Left ventricle myocardium inferior (tissue), 1 donor: ENCODE data around the gene DENND5A. TPM values are rescaled to one million over a fixed set of nuclear protein-coding genes. Genes with fewer than 3 reads are reported as not detected.

Experiments
- DNase-seq: peaks from one replicate; pipeline ENCODE4 v3.0.0-alpha.2; 2020
- H3K27ac ChIP-seq: fragments of 200-600 bp; replicated peaks from 2 replicates; pipeline ENCODE4 v1.8.0; 2021
- H3K27me3 ChIP-seq: fragments of 200-600 bp; 2 replicates; pipeline ENCODE4 v1.8.0; 2021; ENCODE audit warnings: low read depth
- H3K36me3 ChIP-seq: fragments of 200-600 bp; 2 replicates; pipeline ENCODE4 v1.8.0; 2021
- H3K4me1 ChIP-seq: fragments of 200-600 bp; 2 replicates; pipeline ENCODE4 v1.8.0; 2021
- H3K4me3 ChIP-seq: fragments of 200-600 bp; 2 replicates; pipeline ENCODE4 v1.8.0; 2021; ENCODE audit warnings: mild to moderate bottlenecking, moderate library complexity
- H3K9me3 ChIP-seq: fragments of 200-600 bp; replicated peaks from 2 replicates; pipeline ENCODE4 v1.8.0; 2021
- CTCF ChIP-seq: fragments of 200-600 bp; IDR thresholded peaks from 2 replicates; pipeline ENCODE4 v1.8.0; 2021; ENCODE audit warnings: antibody characterized with exemption, mild to moderate bottlenecking, borderline replicate concordance
- intact Hi-C: fragments of 100-400 bp; cut with micrococcal nuclease; formaldehyde crosslinking; loops from one replicate; pipeline ENCODE4 v1.11.0; 2022
- total RNA-seq: library from RNA; stranded (reverse); fragmentation: NEBNext Ultra II Directional; extraction: Animal tissue kit (Norgen Biotek cat#: 25700); gene quantifications from one replicate; pipeline ENCODE4 v1.2.1, GENCODE V29; 2021
- donor health status: DM: no; HTN: yes; CAD: no; lungs with severe emphysema.

Gene DENND5A
- total RNA-seq, 1 donor from 2014 or later, result 117 TPM

GRCh38 chr11:9146477-9146876 lies 118.7 kb downstream of the DENND5A start:
- intact Hi-C loops, result no loop called here
- H3K9me3 ChIP-seq, result no peaks in the 10 kb centered on the region

GRCh38 chr11:9145283-9145682 lies 119.9 kb downstream of the DENND5A start:
- Histone ChIP-seq H3K9me3 (no peaks in the 10 kb centered on the region), H3K4me1 (peaks cover 8% of the 10 kb centered on the region), H3K36me3 (peaks cover 100% of the 10 kb centered on the region), H3K27me3 (no peaks in the 10 kb centered on the region), H3K4me3 (no peak overlapping the region), H3K27ac (no peak overlapping the region)
- no peak for TF ChIP-seq CTCF
- DNase-seq, result no peak
- intact Hi-C loops, result no loop called here

More at GRCh38 chr11:9146477-9146876, 118.7 kb downstream of the DENND5A start:
- no peak for TF ChIP-seq CTCF
- Histone ChIP-seq H3K4me3 (no peak overlapping the region), H3K36me3 (peaks cover 95% of the 10 kb centered on the region), H3K27ac (no peak overlapping the region), H3K27me3 (no peaks in the 10 kb centered on the region), H3K4me1 (peaks cover 14% of the 10 kb centered on the region)
- DNase-seq, result no peak

- intact Hi-C loops, result no loop called here
- Histone ChIP-seq H3K27ac (no peak overlapping the region), H3K36me3 (peaks cover 100% of the 10 kb centered on the region), H3K9me3 (no peaks in the 10 kb centered on the region), H3K4me3 (no peak overlapping the region), H3K4me1 (peaks cover 10% of the 10 kb centered on the region), H3K27me3 (no peaks in the 10 kb centered on the region)
- no peak for DNase-seq
- TF ChIP-seq CTCF, result no peak
Observed at GRCh38 chr11:9144828-9145227, 120.3 kb downstream of the DENND5A start.

GRCh38 chr11:9143721-9144120 lies 121.4 kb downstream of the DENND5A start:
- Histone ChIP-seq H3K4me3 (no peak overlapping the region), H3K36me3 (peaks cover 100% of the 10 kb centered on the region), H3K27me3 (no peaks in the 10 kb centered on the region), H3K9me3 (no peaks in the 10 kb centered on the region), H3K27ac (no peak overlapping the region), H3K4me1 (peaks cover 21% of the 10 kb centered on the region)
- TF ChIP-seq CTCF, result no peak
- intact Hi-C loops, result no loop called here
- no peak for DNase-seq

GRCh38 chr11:9142732-9143131 lies 122.4 kb downstream of the DENND5A start:
- TF ChIP-seq CTCF, result no peak
- peaks cover 99% of the 10 kb centered on the region for H3K36me3 ChIP-seq
- DNase-seq, result no peak
- no peak overlapping the region for H3K4me3 ChIP-seq
- H3K9me3 ChIP-seq, result no peaks in the 10 kb centered on the region
- no peak overlapping the region for H3K27ac ChIP-seq
- no peaks in the 10 kb centered on the region for H3K27me3 ChIP-seq
- H3K4me1 ChIP-seq, result peaks cover 31% of the 10 kb centered on the region
- intact Hi-C loops, result no loop called here

GRCh38 chr11:9141186-9141585 lies 124.0 kb downstream of the DENND5A start:
- intact Hi-C loops, result no loop called here
- peaks cover 84% of the 10 kb centered on the region for H3K36me3 ChIP-seq

More at GRCh38 chr11:9141186-9141585, 124.0 kb downstream of the DENND5A start:
- H3K27me3 ChIP-seq, result no peaks in the 10 kb centered on the region
- no peak overlapping the region for H3K4me3 ChIP-seq
- no peak for TF ChIP-seq CTCF
- no peaks in the 10 kb centered on the region for H3K9me3 ChIP-seq
- DNase-seq, result no peak
- H3K4me1 ChIP-seq, result peaks cover 34% of the 10 kb centered on the region
- no peak overlapping the region for H3K27ac ChIP-seq
